K562 (cell line): ENCODE data around the gene PNPLA7. TPM values are rescaled to one million over a fixed set of nuclear protein-coding genes. Genes with fewer than 3 reads are reported as not detected.

Experiments
- DPF2 ChIP-seq: fragments of 450-650 bp; IDR thresholded peaks from 2 replicates; pipeline ENCODE4 v1.6.1; 2016
- EWSR1 ChIP-seq: fragments of 450-650 bp; IDR thresholded peaks from 2 replicates; pipeline ENCODE4 v1.6.1; 2018; ENCODE audit warnings: borderline replicate concordance, mild to moderate bottlenecking, low read depth, moderate library complexity; ENCODE audit not compliant: partially characterized antibody
- MAZ ChIP-seq, 2 experiments: fragments of 450-650 bp in 1 of 2; sonication (generic) in 1 of 2; formaldehyde crosslinking; IDR thresholded peaks in 1 of 2; conservative IDR thresholded peaks in 1 of 2; 2 replicates each; pipeline versions ENCODE4 v1.4.0 to v1.5.0; 2020; ENCODE audit warnings: mild to moderate bottlenecking in 1 of 2, missing genetic modification reagents in 1 of 2
- RBFOX2 ChIP-seq: fragments of 200-400 bp; formaldehyde crosslinking; IDR thresholded peaks from 2 replicates; pipeline ENCODE4 v1.6.1; 2017; ENCODE audit warnings: low read depth, mild to moderate bottlenecking, low read length, moderate library complexity
- TSC22D4 ChIP-seq: fragments of 450-650 bp; IDR thresholded peaks from 2 replicates; pipeline ENCODE4 v1.6.1; 2016; ENCODE audit warnings: missing genetic modification characterization, missing biosample characterization, control low read depth
- YBX1 ChIP-seq: fragments of 450-650 bp; IDR thresholded peaks from 2 replicates; pipeline ENCODE4 v1.7.1; 2016; ENCODE audit warnings: mild to moderate bottlenecking
- ZBTB17 ChIP-seq: fragments of 450-650 bp; formaldehyde crosslinking; IDR thresholded peaks from 2 replicates; pipeline ENCODE4 v1.4.0; 2020; ENCODE audit warnings: mild to moderate bottlenecking
- ZNF140 ChIP-seq: fragments of 250-450 bp; sonication (Bioruptor Pico); IDR thresholded peaks from 2 replicates; pipeline ENCODE4 v1.8.0; 2021; ENCODE audit warnings: moderate library complexity, mild to moderate bottlenecking, inconsistent platforms
- ZNF274 ChIP-seq: IDR thresholded peaks from 2 replicates; pipeline ENCODE4 v1.6.1; 2011; ENCODE audit warnings: low read depth, mild to moderate bottlenecking, low read length, moderate library complexity, borderline replicate concordance
- ZNF589 ChIP-seq: fragments of 200-800 bp; sonication (Bioruptor generic); IDR thresholded peaks from 2 replicates; pipeline ENCODE4 v1.6.1; 2016; ENCODE audit warnings: low read depth, missing genetic modification characterization, missing compliant biosample characterization
- polyA plus RNA-seq, 8 experiments: library from polyadenylated mRNA; depleted of rRNA in 4 of 8; stranded (reverse) in 5 of 8; unstranded in 3 of 8; fragments of >200 nt; fragmentation: Nextera tagmentation in 2 of 8; fragmentation: Illumina TruSeq in 1 of 8; extraction: Ambion mirVana in 2 of 8; extraction: Trizol in 1 of 8; gene quantifications; 2 replicates each; pipeline versions ENCODE4 v1.2.1 to v1.2.3, GENCODE V29; 2011 to 2014; ENCODE audit warnings: inconsistent platforms in 1 of 8, missing spikeins in 1 of 8
- total RNA-seq, 7 experiments: library from RNA; depleted of rRNA in 6 of 7; stranded (reverse); fragments of >200 nt in 6 of 7; fragmentation: Illumina TruSeq in 2 of 7; extraction: Trizol in 2 of 7; gene quantifications; 2 replicates each; pipeline versions ENCODE4 v1.2.1 to v1.2.3, GENCODE V29; 2011 to 2021; ENCODE audit warnings: low replicate concordance in 1 of 7
- TF ChIP-seq, protein P1 (sequence below): fragments of 200-800 bp; sonication (Bioruptor generic); IDR thresholded peaks from 2 replicates; pipeline ENCODE4 v1.6.1; 2017; ENCODE audit warnings: missing genetic modification characterization, missing compliant biosample characterization
- TF ChIP-seq, protein P2 (sequence below): sonication (generic); formaldehyde crosslinking; IDR thresholded peaks from 2 replicates; pipeline ENCODE4 v1.8.1; 2023; ENCODE audit warnings: mild to moderate bottlenecking, missing genetic modification reagents
- TF ChIP-seq, protein P3 (sequence below): sonication (generic); formaldehyde crosslinking; IDR thresholded peaks from 2 replicates; pipeline ENCODE4 v1.8.0; 2023; ENCODE audit warnings: mild to moderate bottlenecking, missing genetic modification reagents
- TF ChIP-seq, protein P4 (sequence below): fragments of 450-650 bp; IDR thresholded peaks from 2 replicates; pipeline ENCODE4 v1.6.1; 2017; ENCODE audit warnings: antibody characterized with exemption, mild to moderate bottlenecking
- TF ChIP-seq, protein P5 (sequence below): fragments of 250-450 bp; sonication (Bioruptor Pico); IDR thresholded peaks from 2 replicates; pipeline ENCODE4 v1.5.0; 2022; ENCODE audit warnings: mild to moderate bottlenecking

The PNPLA7 gene
- total and polyA plus RNA-seq, 9 of the 15 experiments (the other 6 are each of a cell fraction or from before 2014, with no cell fraction given), result 0.01 to 0.85 (median 0.19) TPM; not detected in 1

DNA sequence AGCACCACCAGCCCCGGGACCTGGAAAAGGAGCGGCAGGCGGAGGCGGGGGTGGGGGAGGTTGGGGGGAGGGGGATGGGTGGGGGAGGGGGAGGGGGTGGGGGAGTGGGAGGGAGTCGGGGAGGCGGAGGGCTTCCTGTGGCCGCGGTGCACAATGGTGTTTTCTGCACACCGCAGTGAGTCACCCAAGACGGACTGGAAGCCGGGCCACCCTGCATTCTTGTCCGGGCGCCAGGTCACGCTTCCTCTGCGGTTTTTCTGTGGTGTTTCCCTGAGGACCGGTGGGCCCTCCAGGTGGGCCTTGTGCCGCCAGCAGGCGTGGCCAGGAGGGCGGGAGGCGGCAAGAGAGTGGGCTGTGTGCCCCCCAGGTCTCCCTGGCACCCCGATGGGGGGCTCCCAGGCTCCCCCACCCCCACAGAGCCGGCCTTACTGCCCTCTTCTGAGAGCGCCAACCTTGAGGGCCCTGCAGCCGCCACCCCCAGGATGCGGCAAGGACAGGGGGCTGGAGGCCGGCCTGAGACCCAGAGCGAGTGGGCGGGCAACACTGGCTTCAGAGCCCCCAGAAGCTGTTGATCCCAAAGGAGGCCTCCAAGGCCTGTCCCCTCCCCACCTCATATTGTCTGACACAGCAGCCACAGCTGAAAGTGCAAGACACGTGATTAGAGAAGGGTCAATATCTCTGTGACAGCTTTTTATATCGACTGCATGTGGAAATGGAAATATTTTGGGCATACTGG is 138.4 kb downstream of the PNPLA7 start (continued):
- TF ChIP-seq, protein P1, sequence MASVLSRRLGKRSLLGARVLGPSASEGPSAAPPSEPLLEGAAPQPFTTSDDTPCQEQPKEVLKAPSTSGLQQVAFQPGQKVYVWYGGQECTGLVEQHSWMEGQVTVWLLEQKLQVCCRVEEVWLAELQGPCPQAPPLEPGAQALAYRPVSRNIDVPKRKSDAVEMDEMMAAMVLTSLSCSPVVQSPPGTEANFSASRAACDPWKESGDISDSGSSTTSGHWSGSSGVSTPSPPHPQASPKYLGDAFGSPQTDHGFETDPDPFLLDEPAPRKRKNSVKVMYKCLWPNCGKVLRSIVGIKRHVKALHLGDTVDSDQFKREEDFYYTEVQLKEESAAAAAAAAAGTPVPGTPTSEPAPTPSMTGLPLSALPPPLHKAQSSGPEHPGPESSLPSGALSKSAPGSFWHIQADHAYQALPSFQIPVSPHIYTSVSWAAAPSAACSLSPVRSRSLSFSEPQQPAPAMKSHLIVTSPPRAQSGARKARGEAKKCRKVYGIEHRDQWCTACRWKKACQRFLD (CRISPR knock-in tag), result peak; percentile 82
- no peak for TF ChIP-seq ZNF140 (CRISPR knock-in tag)
- TF ChIP-seq, protein P2, sequence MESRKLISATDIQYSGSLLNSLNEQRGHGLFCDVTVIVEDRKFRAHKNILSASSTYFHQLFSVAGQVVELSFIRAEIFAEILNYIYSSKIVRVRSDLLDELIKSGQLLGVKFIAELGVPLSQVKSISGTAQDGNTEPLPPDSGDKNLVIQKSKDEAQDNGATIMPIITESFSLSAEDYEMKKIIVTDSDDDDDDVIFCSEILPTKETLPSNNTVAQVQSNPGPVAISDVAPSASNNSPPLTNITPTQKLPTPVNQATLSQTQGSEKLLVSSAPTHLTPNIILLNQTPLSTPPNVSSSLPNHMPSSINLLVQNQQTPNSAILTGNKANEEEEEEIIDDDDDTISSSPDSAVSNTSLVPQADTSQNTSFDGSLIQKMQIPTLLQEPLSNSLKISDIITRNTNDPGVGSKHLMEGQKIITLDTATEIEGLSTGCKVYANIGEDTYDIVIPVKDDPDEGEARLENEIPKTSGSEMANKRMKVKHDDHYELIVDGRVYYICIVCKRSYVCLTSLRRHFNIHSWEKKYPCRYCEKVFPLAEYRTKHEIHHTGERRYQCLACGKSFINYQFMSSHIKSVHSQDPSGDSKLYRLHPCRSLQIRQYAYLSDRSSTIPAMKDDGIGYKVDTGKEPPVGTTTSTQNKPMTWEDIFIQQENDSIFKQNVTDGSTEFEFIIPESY (CRISPR knock-in tag), result peak; percentile 40; the same call in 1 of the 2 replicates
- TF ChIP-seq, protein P3, sequence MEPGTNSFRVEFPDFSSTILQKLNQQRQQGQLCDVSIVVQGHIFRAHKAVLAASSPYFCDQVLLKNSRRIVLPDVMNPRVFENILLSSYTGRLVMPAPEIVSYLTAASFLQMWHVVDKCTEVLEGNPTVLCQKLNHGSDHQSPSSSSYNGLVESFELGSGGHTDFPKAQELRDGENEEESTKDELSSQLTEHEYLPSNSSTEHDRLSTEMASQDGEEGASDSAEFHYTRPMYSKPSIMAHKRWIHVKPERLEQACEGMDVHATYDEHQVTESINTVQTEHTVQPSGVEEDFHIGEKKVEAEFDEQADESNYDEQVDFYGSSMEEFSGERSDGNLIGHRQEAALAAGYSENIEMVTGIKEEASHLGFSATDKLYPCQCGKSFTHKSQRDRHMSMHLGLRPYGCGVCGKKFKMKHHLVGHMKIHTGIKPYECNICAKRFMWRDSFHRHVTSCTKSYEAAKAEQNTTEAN (CRISPR knock-in tag), result no peak
- peak; percentile 48; the same call in 1 of the 2 replicates for TF ChIP-seq DPF2
- TF ChIP-seq EWSR1, result no peak
- TF ChIP-seq RBFOX2, result peak; percentile 66
- TF ChIP-seq, protein P4, sequence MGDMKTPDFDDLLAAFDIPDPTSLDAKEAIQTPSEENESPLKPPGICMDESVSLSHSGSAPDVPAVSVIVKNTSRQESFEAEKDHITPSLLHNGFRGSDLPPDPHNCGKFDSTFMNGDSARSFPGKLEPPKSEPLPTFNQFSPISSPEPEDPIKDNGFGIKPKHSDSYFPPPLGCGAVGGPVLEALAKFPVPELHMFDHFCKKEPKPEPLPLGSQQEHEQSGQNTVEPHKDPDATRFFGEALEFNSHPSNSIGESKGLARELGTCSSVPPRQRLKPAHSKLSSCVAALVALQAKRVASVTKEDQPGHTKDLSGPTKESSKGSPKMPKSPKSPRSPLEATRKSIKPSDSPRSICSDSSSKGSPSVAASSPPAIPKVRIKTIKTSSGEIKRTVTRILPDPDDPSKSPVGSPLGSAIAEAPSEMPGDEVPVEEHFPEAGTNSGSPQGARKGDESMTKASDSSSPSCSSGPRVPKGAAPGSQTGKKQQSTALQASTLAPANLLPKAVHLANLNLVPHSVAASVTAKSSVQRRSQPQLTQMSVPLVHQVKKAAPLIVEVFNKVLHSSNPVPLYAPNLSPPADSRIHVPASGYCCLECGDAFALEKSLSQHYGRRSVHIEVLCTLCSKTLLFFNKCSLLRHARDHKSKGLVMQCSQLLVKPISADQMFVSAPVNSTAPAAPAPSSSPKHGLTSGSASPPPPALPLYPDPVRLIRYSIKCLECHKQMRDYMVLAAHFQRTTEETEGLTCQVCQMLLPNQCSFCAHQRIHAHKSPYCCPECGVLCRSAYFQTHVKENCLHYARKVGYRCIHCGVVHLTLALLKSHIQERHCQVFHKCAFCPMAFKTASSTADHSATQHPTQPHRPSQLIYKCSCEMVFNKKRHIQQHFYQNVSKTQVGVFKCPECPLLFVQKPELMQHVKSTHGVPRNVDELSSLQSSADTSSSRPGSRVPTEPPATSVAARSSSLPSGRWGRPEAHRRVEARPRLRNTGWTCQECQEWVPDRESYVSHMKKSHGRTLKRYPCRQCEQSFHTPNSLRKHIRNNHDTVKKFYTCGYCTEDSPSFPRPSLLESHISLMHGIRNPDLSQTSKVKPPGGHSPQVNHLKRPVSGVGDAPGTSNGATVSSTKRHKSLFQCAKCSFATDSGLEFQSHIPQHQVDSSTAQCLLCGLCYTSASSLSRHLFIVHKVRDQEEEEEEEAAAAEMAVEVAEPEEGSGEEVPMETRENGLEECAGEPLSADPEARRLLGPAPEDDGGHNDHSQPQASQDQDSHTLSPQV, result peak; percentile 78
- 0 out of 2 replicates have a peak, but pooled peaks have one; percentile 32 for TF ChIP-seq ZNF589
- TF ChIP-seq, protein P5, sequence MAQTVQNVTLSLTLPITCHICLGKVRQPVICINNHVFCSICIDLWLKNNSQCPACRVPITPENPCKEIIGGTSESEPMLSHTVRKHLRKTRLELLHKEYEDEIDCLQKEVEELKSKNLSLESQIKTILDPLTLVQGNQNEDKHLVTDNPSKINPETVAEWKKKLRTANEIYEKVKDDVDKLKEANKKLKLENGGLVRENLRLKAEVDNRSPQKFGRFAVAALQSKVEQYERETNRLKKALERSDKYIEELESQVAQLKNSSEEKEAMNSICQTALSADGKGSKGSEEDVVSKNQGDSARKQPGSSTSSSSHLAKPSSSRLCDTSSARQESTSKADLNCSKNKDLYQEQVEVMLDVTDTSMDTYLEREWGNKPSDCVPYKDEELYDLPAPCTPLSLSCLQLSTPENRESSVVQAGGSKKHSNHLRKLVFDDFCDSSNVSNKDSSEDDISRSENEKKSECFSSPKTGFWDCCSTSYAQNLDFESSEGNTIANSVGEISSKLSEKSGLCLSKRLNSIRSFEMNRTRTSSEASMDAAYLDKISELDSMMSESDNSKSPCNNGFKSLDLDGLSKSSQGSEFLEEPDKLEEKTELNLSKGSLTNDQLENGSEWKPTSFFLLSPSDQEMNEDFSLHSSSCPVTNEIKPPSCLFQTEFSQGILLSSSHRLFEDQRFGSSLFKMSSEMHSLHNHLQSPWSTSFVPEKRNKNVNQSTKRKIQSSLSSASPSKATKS (CRISPR knock-in tag), result no peak
- TF ChIP-seq TSC22D4 (tag), result no peak
- TF ChIP-seq YBX1, result no peak
- peak; percentile 32 to 33; a peak in 2 of 4 replicates for TF ChIP-seq MAZ (CRISPR knock-in tag; conservative IDR thresholded peaks at IDR 0.05 in 1 of 2, IDR thresholded peaks at IDR 0.05 in 1 of 2)
- TF ChIP-seq ZNF274, result no peak
- 0 out of 2 replicates have a peak, but pooled peaks have one; percentile 39 for TF ChIP-seq ZBTB17
